ENCODE measurements around the gene CLRN1.

The CLRN1 gene

GRCh38 chr3:150921209-150921608 lies 51.3 kb downstream of the CLRN1 start:
- DNase-seq (ENCODE audit: low read depth): no peak

- DNase-seq (ENCODE audit: low read depth): no peak
Measured at GRCh38 chr3:150920236-150920635, 52.3 kb downstream of the CLRN1 start.

- DNase-seq (ENCODE audit: low read depth): no peak
Measured at GRCh38 chr3:150917951-150918350, 54.6 kb downstream of the CLRN1 start.

GRCh38 chr3:150913133-150913922 lies 59.2 kb downstream of the CLRN1 start:
- DNase-seq (ENCODE audit: low read depth): no peak

- no peak for DNase-seq (ENCODE audit: low read depth)
Measured at GRCh38 chr3:150912501-150912900, 60.0 kb downstream of the CLRN1 start.

GRCh38 chr3:150911771-150912170 lies 60.8 kb downstream of the CLRN1 start:
- no peak for DNase-seq (ENCODE audit: low read depth)

- no peak for DNase-seq (ENCODE audit: low read depth)
Measured at GRCh38 chr3:150906461-150906860, 66.1 kb downstream of the CLRN1 start.

GRCh38 chr3:150905746-150906145 lies 66.8 kb downstream of the CLRN1 start:
- no peak for DNase-seq (ENCODE audit: low read depth)

- no peak for DNase-seq (ENCODE audit: low read depth)
Measured at GRCh38 chr3:150905339-150905738, 67.2 kb downstream of the CLRN1 start, which contains the start of gene MINDY4B. TSS of gene MINDY4B (minus strand) at chr3:150905439. CDS start at chr3:150905439, 0 bp downstream.

- DNase-seq (ENCODE audit: low read depth): no peak
Measured at GRCh38 chr3:150902988-150903387, 69.5 kb downstream of the CLRN1 start.

GRCh38 chr3:150901793-150902192 lies 70.7 kb downstream of the CLRN1 start:
- DNase-seq (ENCODE audit: low read depth): no peak

- DNase-seq (ENCODE audit: low read depth): no peak
Measured at GRCh38 chr3:150899141-150899540, 73.4 kb downstream of the CLRN1 start.

- no peak for DNase-seq (ENCODE audit: low read depth)
Measured at GRCh38 chr3:150898046-150898754, 74.3 kb downstream of the CLRN1 start.

- DNase-seq (ENCODE audit: low read depth): no peak
Measured at GRCh38 chr3:150897592-150897991, 74.9 kb downstream of the CLRN1 start.

- DNase-seq (ENCODE audit: low read depth): no peak
Measured at GRCh38 chr3:150890831-150891230, 81.7 kb downstream of the CLRN1 start.

GRCh38 chr3:150890295-150890694 lies 82.2 kb downstream of the CLRN1 start:
- no peak for DNase-seq (ENCODE audit: low read depth)

GRCh38 chr3:150889106-150889505 lies 83.4 kb downstream of the CLRN1 start:
- no peak for DNase-seq (ENCODE audit: low read depth)

- DNase-seq (ENCODE audit: low read depth): no peak
Measured at GRCh38 chr3:150887031-150887430, 85.5 kb downstream of the CLRN1 start.

- no peak for DNase-seq (ENCODE audit: low read depth)
Measured at GRCh38 chr3:150885535-150885934, 87.0 kb downstream of the CLRN1 start.

- DNase-seq (ENCODE audit: low read depth): no peak
Measured at GRCh38 chr3:150878996-150879575, 93.4 kb downstream of the CLRN1 start.

- DNase-seq (ENCODE audit: low read depth): no peak
Measured at GRCh38 chr3:150878290-150878689, 94.2 kb downstream of the CLRN1 start.

- DNase-seq (ENCODE audit: low read depth): no peak
Measured at GRCh38 chr3:150877303-150877702, 95.2 kb downstream of the CLRN1 start.

Measured in stimulated activated CD4-positive, alpha-beta T cell treated with anti-CD3 and anti-CD28 coated beads, Interleukin-2, amount 100 ng/mL, for 4 hours (primary cell).